ENCODE measurements around the gene PIK3R4.

Gene PIK3R4

GRCh38 chr3:130741946-130742610 is 4.6 kb downstream of the PIK3R4 start:
- no peak for DNase-seq

DNA sequence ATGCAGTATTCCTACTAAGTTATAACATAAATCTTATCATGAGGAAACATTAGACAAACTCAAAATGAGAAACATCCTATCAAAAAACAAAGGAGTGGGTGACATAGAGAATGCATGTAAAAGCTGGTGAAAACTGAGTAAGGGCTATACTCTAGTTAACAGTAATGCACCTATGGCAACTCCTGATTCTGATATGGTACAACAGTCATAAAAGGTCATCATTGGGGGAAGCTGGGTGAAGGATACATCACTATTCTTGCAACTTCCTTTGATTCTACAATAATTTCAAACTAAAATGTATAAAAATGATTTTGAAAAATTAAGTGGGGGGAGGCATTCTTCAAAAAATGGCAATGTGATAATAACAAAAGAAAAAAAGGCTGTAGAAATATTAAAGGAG is 6.8 kb downstream of the PIK3R4 start:
- no peak for DNase-seq

DNA sequence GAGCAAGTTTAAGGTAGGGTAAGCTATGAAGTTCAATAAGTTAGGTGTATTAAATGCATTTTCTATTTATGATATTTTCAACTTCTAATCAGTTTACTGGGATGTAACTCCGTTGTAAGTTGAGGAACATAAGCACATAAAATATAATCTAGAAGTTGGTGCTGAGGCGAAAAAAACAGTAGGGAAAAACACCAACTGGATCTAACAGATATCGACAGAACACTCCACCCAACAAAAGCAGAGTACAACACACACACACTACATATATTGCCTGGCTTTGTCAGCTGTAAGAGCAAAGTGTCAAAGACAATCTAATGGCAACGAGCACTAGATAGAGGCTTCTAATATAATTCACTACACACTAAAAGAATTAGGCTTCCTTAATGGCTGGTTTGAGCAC is 8.4 kb downstream of the PIK3R4 start:
- DNase-seq, result peak; percentile 62

DNA sequence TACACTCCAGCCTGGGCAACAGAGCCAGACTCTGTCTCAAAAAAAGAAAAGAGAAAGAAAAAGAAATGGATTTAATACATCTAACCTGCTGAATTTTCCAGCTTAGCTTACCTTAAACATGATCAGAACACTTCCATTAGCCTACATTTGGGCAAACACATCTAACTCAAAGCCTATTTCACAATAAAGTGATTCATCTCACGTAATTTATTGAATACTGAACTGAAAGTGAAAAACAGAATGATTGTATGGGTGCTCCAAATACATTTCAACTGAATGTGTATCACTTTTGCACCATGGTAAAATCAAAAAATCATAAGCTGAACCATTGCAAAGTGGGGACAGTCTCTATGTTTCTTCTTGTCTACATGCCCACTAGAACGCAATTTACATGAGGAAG is 9.0 kb downstream of the PIK3R4 start:
- DNase-seq, result no peak

DNA sequence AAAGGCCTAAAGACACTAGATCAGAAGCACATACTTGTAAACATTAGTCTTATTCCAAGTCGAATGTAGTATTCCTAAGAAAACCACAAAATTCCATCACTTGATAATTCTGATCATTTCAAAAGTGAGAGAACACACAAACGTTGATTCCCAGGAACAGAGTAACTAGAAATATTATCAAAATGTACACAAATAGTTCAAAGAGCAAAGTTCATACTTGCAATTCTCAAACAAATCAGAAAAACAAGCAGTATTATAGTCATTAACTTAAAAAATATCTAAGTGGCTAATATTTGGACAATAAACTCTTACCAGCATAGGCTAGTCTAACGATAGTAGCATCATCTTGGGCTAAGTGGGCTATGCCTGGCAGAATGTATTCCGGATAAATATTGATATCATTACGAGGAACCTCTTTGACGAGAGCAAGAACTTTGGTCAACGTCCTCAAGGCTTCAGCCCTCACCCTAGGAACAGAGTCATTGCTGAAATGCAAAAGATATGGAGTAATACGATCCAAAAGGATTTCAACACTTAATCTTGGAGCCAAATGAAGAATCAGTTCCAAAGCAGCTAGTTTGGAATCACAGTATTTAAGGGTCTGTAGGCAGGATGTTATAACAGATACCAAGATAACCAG is 13.3 kb downstream of the PIK3R4 start:
- no peak for DNase-seq

- DNase-seq, result no peak
Observed at GRCh38 chr3:130732501-130732900, 14.1 kb downstream of the PIK3R4 start.

DNA sequence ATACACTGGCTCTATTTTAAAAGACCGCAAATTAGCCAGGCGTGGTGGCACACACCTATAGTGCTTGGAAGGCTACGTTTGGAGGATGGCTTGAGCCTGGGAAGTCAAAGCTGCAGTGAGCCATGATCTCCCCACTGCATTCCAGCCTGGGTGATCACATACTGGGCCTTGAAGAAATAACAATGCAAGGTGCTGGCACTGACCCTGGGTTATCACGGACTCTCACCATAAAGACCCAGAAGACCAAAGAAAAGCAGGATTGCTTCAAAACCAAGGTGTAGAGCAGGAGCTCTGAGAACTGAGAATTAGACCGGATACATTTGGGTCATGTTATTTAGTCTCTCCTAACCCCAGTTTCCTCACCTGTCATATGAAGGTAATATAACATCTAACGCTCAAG is 14.8 kb downstream of the PIK3R4 start:
- no peak for DNase-seq

- DNase-seq, result no peak
Observed at GRCh38 chr3:130729154-130729553, 17.5 kb downstream of the PIK3R4 start.

DNA sequence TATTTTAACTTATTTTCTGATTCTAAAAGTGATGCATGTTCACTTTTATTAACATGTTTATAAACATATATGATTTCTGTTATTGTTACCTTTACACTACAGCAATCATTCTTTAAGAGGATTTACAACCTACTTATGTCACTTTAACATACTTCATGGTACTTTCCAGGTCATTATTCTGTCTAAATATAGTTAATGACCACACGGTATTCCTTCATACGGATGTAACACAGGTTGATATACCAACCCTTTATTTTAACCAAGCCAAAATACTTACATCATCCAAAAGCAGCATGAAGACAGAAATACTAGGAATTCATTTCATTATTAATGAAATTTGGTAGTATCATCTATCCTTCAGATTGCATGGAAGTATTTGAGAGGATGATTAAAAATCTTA is 18.6 kb downstream of the PIK3R4 start:
- no peak for DNase-seq

DNA sequence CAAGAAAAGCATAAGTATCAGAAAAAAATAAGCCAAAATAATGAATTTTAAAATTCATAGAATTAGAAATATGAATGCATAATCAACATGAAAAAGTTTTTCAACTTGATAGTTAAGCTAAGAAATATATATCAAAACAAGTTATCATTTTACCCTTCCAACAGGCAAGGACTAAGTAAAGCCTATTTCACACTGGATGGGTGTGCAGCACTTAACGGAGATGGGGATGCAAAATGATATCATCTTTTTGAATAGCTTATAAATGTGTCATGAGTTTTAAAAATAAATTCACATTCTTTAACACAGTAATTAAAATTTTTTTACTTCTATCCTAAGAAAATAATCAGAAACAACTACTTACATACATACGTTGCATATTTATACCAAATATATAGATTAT is 20.9 kb downstream of the PIK3R4 start:
- no peak for DNase-seq

DNA sequence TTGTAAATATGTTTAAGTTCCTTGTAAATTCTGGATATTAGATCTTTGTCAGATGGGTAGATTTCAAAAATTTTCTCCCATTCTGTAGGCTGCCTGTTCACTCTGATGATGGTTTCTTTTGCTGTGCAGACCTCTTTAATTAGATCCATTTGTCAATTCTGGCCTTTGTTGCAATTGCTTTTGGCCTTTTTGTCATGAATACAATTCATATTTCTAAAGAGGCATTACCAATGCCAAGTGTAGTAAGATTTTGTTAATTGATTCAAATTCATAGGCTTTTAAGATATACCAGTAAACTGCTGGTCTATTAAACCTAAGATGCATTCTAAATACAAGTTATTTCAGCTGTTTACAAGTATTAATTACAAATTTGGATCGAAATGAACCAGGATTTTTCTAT is 31.0 kb downstream of the PIK3R4 start:
- no peak for DNase-seq

DNA sequence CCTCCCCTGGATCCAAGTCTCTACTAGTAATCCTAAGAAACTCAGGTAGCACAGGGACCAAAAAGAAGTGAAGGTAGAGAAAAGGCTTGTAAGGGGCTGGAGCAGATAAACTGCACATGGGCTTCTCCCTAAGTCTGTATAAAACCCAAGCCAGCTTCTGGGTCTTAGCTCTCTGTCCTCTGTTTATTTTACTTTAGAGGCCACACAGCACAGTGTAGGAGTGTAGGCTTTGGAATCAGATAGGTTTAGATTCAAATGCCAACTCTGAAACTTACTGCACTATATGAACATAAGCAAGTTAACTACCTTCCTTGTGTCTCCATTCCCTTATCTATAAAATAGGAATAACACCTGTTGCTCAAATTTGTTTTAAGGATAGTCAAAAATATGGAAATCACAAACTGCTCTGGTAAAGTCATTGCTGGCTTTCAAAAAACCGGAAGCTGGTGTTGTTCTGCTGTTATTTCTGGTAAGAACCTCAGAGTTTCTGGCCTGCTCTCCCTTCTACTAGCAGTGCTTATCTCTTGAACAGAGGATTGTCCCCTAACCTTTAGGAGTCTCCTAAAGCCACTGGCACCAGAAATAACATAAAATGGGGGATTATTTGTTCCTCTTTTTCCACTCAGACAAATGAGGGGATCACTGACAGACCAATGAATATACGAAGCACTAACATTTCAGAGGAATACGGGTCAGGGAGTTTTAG is 33.8 kb downstream of the PIK3R4 start:
- peak; percentile 11 for DNase-seq

DNA sequence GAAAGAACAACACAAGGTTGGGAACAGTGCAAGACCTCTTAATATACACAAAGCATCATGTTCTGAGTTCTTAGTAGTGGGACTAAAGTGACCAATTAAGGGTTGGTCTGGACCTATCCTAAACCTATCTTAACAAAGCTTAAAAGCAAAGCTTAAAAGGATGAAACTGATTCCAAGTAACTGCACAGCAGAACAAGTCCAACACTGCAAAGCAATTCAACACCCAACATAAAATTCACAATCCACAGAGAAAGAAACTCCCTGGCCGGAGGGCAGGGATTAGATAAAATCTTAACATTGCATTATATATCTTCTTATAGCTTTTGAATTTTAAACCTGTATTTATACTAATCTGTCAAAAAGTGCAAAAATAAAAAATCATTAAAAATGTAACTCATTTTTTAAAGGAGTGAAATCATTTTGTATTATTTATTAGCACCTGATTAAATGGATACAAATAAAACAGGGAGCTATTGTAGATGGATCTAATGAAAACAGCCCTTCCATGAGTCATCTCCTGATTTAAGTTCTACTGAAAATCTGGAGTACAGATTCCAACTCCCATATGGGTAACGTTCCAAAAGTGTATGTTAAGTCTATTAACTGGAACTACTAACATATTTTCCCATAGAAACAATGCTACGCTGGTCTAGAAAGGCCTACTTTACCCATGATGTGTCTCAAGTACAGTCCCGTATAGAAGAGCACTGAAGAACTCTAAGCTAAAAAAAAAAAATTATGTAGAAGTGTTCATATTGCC is 34.9 kb downstream of the PIK3R4 start:
- DNase-seq, result no peak

DNA sequence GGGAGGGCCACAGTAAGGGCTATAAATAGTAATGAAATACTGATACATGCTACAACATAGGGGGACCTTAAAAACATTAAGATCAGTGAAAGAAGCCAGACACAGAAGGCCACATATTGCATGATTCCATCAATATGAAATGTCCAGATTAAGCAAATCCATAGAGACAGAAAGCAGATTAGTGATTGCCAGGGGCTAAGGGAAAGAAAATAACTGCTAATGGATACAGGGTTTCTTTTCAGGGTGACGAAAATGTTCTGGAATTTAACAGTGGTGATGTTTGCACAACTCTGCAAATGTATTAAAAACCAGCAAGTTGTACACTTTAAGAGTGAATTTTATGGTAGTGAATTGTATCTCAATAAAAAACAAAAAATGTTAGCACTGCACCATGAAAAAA is 37.0 kb downstream of the PIK3R4 start:
- DNase-seq, result no peak

DNA sequence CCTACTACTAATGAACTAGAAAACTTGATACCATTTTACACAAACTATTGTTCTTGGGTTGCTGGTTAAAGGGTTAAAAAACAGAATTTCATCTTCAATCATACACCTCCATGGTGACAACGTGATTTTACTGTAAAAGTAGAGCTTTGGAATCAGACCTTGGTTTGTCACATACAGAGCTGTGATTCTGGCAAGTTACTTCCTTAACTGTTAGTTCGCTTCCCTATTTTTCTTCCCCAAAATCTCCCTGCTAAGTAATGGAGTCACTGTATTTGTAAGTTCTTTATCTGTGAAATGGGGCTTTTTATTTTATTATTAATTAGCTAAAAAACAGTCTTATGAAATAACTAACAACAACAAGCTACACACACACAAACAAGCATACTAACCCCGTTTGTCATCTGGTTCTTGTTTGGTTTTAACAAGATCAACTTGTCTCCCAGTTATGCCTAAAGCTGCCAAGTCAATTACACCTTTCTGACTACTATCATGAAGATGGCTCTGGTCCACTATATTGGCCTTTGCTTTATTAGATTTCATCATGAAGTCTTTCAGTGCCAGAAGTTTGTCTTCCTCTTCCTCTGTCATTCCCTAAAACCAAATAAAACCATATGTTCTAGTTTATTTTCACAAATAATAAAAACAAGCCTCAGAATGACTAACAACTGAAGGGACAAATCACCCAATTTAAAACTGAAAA is 38.6 kb downstream of the PIK3R4 start:
- DNase-seq, result no peak

DNA sequence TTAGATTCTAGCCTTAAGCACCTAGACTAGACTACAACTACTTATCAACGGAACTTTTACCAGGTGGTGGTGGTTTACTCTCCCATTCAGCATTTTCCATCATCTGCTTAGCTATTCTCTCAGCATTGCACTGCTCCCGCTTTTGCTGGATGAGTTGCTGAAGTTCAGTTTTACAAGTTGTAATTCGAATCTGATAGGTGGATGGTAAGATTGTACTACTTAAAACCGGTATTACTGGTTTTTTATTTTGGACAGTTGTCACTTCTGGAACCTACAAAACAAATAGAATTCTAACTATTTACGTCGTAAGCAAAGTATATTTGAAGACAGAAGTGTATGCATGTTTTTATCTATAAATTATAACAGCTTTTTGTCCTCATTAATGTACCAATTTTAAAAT is 41.1 kb downstream of the PIK3R4 start:
- no peak for DNase-seq

- no peak for DNase-seq
Observed at GRCh38 chr3:130702985-130703384, 43.6 kb downstream of the PIK3R4 start.

DNA sequence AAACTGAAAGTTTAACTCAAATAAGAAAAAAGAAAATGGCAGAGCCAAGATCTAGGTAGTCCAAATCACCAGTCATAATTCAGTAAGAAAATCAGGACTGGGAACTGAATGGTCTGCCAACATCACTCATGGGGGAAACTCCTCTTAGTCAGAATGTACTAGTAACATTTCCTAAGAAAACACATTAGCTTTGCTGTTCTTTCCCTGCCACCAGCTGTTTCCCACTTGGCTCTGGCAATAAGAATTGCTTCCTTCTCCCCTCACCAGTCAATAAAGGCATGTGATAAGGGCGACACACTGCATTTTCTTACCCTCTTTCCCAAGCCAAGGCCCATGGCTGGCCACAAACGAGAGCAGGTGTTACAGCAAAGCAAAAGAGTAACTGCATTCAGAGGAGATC is 46.1 kb downstream of the PIK3R4 start:
- no peak for DNase-seq

- DNase-seq, result peak; percentile 86
Observed at GRCh38 chr3:130699765-130700164, 46.9 kb downstream of the PIK3R4 start.

- no peak for DNase-seq
Observed at GRCh38 chr3:130693314-130693713, 53.3 kb downstream of the PIK3R4 start.

- no peak for DNase-seq
Observed at GRCh38 chr3:130692455-130692854, 54.2 kb downstream of the PIK3R4 start.

DNA sequence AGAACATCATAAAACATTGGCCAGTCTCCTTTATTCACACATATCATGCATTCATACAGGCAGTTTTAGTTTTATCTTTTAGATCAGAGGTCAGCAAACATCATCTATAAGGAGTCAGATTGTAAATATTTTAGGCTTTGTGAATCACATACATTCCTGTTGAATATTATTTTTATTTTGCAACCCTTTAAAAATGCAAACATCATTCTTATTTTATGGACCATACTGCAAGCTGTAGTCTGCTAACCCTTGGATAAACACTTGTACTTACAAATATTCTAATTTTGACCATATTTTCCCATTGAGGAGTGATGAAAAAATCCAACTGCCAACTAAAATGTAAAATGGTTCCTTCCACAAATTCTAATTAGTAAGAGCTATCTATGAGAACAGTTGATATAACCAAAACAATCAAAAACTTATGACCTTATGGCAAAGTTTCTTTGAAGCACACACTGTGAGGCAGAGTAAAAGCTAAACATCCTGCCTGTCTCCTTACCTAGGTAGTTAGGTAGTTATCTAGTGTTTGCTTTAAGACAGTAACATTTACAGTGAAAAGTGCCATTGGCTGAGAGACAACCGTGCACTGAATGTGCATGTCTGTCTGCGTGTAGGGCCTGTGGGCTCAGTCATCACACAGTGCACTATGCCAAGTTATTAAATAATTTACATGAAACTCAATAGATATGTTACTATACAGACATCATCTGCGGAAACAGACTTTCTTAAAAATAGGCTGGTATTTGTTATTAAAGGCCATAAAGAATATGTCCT is 57.7 kb downstream of the PIK3R4 start:
- DNase-seq, result no peak
